CD4-positive, alpha-beta T cell treated with Interleukin-15 for 1 hour (primary cell): Measurements from ENCODE around the gene SSTR5.
"Not testable (repeated sequence)": the region's sequence is repeated elsewhere in the genome, so short reads cannot be mapped to it uniquely, and the experiment has no call there.

Source experiments
- DNase-seq: peaks from one replicate; pipeline ENCODE4 v3.0.0-alpha.2; 2020

Gene SSTR5

DNA sequence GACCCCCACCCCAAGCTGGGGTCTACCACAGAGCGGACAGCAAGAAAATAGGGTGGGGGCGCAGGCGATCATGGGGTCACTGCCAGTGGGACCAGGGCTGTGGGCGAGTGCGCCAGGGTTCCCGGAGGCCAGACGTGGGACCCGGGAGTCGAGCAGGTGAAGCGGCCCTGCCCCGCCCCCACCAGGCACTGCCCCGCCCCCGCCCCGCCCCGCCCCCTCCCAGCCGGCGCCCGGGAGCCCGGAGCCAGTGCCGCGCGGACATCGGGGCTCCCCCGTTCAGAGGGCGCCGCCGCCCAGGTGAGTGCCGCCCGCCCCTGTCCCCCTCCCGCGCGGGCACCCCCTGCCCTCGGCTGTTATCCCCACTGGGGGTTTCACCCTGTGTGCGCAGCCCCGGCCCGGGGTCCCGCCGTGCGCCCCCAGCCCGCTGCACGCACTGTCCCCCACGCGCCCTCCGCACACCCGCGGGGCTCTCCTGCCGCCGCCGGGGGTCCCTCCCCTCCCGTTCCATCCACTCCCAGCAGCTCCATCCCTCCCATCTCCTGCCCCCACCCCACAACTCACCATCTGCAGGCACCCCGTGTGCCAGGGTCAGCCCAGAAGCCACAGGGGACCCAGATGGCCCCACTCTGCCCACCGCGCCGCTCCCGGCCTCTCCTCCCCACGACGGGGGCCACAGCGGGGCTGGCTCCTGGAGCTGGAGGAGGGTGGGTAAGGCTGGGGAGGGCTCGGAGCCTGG lies at the start of gene SSTR5:
Gene SSTR5, plus strand, starts transcription at position 222 of the 736 bp plus-strand sequence. CDS start 6,122 bp downstream, outside the sequence.
- no peak for DNase-seq

GRCh38 chr16:1024138-1024537 lies 48.4 kb upstream of the SSTR5 start:
- DNase-seq: no peak

DNA sequence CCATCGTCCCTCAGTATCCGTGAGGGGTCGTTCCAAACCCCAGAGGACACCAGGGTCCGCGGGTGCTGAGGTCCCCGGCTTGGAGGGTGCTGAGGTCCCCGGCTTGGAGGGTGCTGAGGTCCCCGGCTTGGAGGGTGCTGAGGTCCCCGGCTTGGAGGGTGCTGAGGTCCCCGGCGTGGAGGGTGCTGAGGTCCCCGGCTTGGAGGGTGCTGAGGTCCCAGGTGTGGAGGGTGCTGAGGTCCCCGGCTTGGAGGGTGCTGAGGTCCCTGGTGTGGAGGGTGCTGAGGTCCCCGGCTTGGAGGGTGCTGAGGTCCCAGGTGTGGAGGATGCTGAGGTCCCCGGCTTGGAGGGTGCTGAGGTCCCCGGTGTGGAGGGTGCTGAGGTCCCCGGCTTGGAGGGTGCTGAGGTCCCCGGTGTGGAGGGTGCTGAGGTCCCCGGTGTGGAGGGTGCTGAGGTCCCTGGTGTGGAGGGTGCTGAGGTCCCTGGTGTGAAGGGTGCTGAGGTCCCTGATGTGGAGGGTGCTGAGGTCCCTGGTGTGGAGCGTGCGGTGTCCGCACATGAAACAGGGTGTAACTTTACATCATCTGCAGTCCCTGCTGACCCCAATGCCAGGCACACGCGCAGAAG lies 47.3 kb upstream of the SSTR5 start:
- not testable (repeated sequence) for DNase-seq

DNA sequence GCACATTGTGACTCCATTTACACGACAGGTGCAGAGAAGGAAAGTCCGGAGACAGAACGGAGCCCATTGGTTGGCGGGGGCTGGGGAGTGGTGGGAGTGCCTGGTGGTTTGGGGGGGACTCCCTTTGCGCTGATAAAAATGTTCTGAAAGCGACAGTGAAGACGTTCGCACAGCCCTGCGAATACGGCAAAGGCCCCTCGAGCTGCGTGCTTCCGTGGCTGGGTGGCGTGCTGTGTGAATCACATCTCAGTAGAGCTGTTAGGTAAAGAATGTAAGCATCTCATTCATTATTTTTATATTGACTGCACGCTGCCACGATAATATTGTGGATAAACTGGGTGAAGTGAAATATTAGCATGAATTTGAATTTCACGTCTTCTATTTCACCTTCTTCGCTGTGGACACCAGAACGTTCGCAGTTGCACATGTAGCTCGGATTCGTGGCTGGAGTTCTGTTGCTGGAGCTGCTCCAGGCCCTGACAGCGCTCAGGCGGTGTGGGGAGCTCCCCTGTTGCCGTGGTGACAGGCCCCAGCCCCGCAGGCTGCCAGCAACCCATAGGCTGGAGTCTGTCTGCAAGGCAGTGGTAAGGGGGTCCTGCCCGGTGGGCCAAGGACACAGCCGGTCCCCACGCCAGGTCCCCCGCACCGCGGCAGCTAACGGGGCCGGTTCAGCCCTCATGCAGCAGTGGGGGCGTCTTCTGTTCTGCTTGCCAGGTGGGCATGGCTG lies 46.3 kb upstream of the SSTR5 start:
- DNase-seq: no peak

DNA sequence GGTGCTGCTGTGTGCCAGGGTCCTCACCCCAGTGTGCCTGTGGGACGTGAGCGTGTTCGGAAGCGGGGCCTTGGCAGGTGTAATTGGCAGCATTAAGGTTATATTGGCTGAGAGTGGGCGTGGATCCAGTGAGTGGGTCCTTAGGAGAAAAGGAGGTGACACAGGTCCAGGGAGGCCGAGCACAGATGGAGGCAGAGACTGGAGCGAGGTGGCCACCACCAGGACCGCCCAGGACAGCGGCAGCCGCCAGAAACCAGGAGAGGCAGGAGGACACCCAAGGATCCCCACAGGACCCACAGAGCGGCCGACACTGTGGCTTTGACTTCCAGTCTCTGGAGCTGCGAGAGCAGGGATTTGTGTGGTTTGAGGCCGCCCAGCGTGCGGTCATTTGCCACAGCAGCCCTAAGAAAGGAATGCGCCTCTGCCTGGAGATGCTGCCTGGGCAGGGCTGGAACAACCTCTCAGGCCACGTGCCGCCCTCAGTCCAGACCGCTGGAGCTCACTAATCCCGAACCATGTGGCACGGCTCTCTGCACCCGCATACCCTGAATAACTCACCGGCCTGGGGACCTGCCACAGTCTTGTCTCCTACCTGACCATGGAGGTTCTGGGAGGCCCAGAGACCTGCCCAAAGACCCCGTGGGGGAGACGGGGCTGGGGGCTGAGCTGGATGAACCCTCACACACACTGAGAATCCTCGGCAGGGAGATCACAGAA lies 45.6 kb upstream of the SSTR5 start:
- no peak for DNase-seq

DNA sequence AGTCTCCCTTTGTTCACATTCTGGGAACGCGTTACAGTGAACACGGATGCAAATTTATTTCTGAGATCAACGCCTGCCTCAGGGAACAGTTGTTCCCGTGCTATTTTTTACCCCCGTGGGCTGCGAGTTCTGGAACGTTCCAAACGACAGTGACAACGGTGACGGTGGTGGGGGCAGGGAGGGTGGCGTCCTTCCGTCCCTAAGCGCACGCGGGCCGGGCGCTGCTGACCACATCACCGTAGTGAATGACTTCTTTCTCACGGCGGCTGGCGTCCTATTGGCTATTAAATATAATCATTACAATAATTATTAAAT lies 45.1 kb upstream of the SSTR5 start:
- no peak for DNase-seq

DNA sequence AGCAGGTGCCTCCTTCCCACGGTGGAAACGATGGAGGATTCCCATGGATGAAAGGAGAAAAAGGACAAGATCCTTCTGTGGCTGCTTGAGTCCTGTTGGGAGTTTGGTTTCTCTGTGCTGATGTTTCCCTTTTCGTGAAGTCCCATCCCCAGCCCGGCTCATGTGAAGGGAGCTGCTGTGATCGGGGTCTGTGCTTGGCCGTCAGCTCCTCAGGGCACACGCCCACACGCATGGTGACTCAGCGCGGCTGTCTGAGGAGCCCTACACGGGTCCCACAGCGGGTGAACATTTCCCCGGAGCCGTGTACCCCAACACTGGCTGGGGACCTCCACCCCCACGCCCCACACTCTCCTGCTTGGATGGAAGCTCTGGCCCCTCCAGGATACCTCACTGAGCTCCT lies 44.5 kb upstream of the SSTR5 start:
- DNase-seq: no peak

GRCh38 chr16:1028524-1029258 lies 43.9 kb upstream of the SSTR5 start:
- DNase-seq: no peak

- DNase-seq: no peak
Measured at GRCh38 chr16:1029259-1029545, 43.3 kb upstream of the SSTR5 start.

- no peak for DNase-seq
Measured at GRCh38 chr16:1030473-1030901, 42.1 kb upstream of the SSTR5 start.

- no peak for DNase-seq
Measured at GRCh38 chr16:1031666-1032065, 40.9 kb upstream of the SSTR5 start.

DNA sequence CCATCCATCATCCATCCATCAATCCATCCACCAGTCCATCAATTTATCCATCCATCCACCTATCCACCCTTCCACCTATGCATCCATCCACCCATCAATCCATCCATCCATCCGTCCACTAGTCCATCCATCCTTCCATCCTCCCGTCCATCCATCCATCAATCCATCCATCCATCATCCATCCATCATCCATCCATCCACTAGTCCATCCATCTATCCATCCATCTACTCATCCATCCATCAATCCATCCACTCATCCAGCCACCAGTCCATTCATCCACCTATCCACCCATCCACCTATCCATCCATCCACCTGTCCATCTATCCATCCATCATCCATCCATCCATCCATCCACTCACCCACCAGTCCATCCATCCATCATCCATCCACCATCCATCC lies 39.9 kb upstream of the SSTR5 start:
- DNase-seq: no peak

GRCh38 chr16:1033128-1033679 lies 39.3 kb upstream of the SSTR5 start:
- no peak for DNase-seq

- DNase-seq: no peak
Measured at GRCh38 chr16:1034230-1035065, 38.1 kb upstream of the SSTR5 start.

DNA sequence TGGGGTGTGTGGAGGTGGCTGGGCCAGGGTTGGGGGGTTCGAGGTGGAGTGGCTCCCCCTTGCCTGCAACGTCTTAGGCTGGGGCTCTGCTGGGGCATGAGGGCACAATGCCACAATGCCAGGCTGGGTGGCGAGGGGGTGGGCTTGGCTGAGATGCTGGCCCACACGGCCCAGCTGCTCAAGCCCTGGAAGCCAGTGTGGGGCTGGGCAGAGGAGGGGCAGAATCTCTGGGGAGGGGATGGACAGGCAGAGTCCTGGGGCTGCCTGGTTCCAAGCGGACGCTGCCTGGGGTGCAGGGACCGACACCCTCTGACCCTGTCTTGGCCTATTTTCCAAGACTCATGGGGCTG lies 37.5 kb upstream of the SSTR5 start:
- no peak for DNase-seq

GRCh38 chr16:1036166-1036565 lies 36.4 kb upstream of the SSTR5 start:
- DNase-seq: no peak

DNA sequence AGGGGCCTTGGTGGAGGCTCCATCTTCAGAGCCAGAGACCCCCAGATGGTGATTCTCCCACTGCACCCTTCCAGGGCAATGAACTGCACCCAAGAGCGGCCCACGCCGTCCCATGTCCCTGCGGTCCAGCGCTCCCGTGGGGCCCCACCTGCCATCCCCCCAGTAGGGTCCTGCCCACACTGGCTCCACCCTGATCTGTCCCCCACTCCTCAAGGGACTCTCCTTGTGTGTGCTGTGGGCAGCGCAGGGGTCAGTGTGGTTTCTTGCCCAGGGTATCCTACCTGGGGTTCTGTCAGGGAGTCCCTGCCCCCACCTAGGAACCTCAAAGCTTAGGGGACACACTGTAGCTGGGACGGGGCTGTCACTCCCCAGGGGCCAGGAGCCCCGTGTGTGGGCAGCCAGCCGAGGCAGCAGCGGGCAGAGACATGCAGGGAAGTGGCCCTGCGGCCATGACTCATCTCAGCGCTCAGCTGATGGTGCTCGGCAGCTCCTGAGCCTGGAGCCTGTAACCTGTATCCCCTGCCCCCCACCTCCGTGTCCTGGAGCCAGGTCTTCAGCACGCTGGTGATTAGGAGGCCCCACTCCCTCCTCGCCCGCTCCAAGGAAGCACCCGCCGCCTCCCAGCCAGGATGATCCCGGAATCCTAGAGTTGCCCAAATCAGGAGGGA lies 35.7 kb upstream of the SSTR5 start:
- no peak for DNase-seq

DNA sequence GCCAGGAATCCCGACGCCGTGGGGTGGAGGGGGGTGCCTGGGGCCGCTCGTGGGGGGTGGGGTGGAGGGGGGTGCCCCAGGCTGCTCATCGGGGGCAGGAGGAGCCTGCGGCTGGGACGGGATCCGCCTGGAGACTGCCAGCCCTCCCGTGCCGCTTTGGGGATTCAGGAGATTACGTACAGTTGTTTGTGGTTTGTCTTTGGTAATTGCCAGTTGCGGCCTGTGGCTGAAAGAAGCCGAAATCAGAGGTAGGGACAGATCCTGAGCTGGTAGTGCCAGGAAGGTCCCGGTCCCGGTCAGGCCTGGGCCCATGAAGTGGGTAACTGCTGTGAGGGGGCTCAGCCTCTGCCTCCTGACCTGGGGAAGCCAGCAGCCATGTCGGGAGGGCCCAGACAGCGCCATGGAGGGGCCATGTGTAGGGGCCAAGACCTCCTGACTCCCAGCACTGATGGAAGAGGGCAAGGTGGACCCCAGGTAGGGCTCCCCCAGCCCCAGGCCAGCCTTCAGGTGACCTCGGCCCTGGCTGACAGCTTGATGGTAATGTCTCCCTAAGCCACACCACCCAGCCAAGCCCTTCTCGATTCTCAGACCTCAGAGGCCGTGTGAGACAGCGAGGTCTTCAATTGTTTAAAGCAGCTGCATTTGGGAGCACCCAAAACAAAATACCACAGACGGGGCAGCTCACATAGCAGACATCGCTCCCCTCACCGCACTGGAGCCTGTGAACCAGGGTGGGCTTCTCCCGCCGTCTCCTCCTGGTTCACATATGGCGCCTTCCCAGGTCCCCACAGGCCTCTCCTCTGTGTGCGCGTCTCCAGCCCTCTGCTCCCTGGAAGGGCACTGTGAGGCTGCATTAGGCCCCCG lies 34.9 kb upstream of the SSTR5 start:
- no peak for DNase-seq

DNA sequence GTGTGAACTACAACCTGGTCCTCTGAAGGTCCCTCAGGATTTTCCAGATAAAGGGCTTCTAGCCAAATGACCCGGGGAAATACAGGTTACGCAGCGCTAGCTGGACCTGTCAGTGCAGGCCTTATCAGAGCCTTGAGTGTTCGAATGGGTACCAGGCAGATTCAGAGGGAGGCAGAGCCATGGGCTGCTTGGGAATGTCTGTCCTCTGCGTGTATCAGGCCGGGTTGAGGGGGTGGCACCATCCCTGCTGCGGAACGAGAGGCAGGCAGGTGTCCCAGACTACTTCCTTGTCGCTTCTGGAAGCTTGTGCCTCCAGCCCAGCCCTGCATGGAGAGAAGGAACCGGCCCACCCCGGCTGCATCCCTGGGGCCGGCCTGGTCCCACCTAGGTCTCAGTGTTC lies 33.6 kb upstream of the SSTR5 start:
- no peak for DNase-seq

DNA sequence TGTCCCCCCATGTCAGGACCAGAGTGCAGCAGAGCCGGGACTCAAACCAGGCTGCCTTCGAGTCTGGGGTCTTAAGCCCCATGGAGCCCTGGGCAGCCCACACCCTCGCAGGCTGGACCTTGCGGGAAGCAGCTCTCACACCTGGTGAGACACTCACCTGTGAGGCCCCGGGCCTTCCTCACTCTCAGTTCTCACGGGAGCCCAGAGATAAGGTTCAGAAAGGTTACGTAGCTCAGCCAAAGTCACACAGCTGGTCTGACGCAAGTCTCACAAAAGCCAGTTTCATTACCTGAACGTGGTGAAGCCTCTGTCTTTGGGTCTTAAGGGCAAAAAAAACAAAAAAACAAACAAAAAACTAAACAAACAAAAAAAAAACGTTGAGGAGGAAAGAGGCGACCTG lies 32.8 kb upstream of the SSTR5 start:
- DNase-seq: no peak
